GM18499 (cell line): ENCODE data around the gene ACOXL.

Source experiments
- ATAC-seq: cut with Tn5 transposase; IDR thresholded peaks from one replicate; pipeline ENCODE4 v1.9.1; 2021; ENCODE audit warnings: moderate number of reproducible peaks; ENCODE audit not compliant: insufficient read depth, unreplicated experiment

Gene ACOXL

DNA sequence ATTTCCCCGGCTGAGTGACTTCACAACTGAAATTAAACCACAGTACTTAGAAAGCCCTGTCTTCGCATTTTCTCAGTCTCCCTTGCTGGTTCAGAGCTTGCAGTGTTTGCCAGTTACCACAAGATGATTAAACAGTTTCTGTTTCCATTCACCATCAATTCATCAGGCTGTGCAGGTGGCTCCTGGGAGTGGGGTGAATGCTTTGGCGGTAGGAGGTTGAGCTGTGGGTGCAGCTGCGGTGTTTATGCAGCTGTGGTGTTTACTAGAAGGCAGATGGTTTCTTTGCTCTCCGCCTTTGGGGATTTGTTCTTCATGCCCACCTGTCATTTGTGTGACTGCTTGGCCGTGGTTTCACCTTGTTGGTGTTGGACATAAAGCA, 16.1 kb downstream of the ACOXL start:
- ATAC-seq, result peak; percentile 92

DNA sequence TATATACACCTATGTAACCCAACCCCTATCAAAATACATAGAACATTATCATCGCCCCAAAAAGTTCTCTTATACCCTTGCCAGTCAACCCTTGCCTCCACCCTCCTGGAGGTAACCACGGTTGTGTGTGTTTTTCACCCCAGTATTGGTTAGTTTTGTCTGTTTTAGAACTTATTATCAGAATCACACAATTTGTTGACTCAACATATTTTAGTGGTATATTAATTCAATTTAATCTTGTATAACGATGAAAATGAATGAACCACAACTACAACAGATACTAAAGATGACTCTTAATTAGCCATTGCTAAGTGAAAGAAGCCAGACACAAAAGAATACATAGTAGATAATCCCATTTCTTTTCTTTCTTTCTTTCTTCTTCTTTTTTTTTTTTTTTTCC, 19.3 kb downstream of the ACOXL start:
- no peak for ATAC-seq

DNA sequence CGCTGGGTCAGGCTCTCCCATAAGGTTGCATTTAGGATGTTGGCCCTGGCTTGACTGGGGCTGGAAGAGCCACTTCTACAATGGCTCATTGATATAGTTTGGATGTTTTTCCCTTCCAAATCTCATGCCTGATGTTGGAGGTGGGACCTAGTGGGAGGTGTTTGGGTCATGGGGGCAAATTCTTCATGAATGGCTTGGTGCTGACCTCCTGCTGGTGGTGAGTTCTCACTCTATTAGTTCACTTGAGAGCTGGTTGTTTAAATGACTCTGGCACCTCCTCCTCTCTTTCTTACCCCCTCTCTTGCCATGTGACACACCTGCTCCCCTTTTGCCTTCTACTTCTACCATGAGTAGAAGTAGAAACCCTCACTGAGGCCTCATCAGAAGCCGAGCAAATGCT, 20.5 kb downstream of the ACOXL start:
- no peak for ATAC-seq

DNA sequence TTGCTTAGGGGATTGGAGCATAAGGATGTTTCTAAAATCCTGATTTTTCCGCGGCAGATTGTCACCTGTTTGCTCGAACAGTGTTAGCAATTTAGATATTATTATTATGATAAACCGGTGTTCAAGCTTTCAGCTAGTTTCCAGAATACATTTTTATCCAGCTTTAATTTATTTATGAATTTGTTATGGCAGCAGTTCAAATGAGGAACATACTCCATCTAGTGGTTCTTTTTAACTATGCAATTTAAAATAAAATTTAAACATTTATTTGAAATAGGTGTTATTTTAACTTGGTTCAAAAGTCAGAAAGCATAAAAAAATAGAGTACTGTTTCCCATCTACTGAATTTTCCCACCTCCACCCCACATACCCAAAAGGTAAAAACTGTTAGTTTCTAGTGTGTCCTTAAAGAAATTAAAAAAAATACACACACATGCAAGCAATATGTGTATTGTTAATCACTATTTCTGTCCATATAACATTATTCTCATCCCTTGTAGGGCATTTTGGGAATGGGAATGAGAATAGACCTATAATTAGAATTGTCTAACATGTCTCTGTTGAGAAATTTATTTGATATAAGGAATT, 23.2 kb downstream of the ACOXL start:
- ATAC-seq, result no peak

DNA sequence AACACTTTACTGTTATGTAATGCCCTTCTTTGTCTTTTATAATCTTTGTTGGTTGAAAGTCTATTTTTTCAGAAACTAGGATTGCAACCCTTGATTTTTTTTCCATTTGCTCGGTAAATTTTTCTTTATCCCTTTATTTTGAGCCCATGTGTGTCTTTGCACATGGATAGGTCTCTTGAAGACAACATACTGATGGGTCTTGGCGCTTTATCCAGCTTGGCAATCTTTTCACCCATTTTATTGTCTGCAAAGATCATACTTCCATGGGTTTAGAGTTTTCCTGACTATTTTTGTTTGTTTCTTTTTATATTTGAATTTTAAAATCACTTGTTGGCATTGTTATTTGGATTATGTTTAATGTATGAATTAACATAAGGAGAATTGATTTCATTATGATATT, 27.0 kb downstream of the ACOXL start:
- no peak for ATAC-seq

DNA sequence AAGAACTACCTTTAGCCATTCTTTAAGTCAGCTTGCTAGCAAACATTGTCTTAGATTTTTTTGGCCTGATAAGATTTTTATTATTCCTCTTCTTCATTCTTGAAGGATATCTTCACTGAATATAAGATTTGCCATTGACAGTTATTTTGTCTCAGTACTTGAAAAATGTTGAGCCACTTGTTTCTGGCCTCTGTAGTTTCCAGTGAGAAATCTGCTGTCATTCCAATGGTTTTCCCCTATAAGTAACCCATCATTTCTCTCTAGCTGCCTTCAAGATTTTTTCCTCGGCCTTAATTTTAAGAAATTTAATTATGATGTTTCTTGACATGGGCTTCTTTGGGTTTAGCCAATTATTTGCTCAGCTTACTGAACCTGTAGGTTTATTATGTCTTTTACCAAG, 32.6 kb downstream of the ACOXL start:
- no peak for ATAC-seq

DNA sequence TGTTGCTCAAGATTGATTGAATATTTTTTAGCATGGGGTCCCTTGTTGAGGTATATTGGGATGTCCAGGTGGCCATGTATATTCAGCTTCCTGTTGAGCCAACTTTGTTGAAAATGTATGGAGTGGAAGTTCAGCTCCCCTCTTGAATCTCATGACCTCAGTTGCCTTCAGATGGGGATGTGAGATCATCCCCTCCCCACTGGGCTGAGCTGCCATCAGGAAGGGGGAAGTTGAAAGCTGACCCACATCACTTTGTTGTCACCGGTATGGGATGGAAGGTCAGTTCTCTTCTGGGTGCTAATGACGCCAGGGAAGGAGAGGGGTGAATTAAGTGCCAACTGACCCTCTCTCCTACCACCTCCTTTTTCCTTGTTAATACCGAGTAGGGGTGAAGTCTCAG, 33.9 kb downstream of the ACOXL start:
- no peak for ATAC-seq

DNA sequence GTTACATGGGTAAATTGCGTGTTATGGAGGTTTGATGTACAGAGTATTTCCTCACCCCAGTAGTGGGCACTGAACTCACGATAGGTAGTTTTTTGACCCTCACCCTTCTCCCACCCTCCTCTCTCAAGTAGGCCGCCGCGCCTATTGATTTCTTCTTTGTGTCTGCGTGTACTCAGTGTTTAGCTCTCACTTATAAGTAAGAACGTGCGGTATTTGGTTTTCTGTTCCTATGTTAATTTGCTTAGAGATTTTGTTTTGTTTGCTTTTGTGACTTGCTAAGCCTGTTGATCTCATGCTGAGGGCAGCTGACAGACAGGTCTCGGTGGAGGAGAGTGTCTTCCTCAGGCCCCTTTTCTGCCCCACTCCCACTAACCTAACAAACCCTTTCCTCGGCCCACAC, 36.2 kb downstream of the ACOXL start:
- ATAC-seq, result no peak

DNA sequence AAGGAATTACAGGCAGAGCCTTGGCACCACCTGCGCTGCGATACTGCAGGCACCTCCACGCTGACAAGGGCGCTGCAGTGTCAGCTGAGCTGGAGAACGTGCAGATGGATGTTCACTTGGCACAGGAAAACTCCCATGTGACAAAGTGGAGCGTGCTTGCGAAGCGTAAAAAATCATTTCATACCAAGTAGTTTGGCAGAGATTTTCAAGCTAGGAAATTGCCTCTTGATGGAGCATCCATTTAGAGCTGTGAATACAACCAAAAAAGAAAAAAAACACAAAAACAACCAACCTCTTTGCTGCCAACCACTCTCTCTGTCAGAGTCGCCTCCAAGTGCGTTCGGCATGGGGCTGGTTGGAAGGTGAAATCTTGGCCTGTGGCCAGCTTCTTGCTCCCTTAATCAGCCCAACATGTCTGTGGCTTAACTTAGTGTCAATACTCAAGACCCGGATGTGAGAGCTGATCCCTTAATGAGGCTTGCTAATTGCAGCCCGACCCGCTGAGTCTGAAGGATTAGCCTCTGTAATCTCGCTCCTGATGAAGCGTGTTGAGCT, 38.1 kb downstream of the ACOXL start:
- no peak for ATAC-seq

DNA sequence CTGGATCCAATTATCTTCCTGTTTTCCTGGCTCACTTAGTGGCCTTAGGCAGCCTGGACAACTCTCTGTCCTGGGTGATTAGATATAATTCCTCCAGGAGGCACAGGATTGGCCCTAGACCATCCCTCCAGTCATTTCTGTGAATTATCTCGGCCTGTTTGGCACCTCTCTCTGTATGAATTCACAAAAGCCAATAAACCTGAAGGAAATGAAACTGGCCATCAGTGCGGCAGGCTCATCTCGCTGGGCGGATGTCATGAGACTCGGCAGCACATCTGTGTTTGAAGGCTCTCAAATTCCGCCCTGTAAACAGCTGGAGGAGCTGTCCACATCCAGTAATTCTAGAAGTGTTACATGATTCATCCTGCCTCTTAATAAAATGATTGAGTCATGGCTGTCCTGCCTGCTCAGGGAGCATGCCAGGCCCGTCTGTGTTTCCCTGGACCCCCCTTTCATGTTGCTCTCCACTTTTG, 38.6 kb downstream of the ACOXL start:
- ATAC-seq, result no peak

DNA sequence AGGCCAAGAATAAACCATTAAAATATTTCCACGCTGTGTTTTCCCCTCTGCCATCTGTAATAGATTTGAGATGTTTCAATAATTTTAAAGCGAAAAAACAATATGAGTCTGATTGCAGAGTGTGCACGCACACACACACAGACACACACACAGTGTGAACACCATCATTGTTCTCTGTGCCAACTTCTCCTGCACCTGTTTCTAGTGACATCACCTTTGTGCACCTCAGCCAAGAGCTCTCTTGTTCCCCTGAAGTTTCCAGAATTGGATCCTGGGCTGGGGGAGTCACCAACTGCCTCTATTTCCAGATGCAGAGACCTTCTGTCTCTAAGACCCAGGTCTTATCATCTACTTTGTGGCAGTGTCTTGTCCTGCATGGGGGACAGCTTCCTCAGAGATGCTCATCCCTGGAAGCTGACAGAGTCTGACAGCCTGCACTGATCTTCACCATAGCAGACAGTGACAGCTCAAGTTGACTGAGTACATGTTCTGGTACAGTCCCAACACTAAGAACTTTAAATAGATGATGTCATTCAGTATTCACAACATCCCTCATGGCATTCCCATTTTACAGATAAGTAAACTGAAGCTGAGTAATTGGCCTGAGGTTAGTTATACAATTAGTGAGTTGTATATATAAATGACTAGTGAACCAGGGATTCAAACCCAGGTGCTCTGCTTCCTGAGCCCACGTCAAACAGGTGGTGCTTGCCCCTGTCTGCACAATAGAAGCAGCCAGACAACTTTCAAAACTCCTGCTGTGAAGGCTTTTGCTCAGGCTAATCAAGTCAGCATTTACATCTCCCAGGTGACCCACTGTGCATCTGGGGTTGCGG, 39.4 kb downstream of the ACOXL start:
- ATAC-seq, result no peak

DNA sequence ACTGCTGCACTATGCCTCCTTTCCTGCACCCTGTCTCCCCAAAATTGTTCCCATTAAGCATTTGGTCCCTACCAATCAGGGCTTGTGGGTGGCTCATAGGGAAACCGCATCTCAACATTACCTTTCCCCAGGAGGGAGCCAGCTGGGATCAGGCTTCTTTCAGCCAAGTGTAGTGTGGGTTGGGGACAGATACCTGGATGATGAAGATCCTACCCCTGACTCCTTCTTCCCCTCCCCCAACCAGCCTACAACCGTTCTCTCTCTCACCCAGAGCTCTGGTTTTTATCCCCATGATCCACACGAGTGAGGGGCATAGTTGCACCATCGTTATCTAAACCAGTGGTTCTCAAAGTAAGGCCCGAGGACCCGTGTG, 40.0 kb downstream of the ACOXL start:
- no peak for ATAC-seq

DNA sequence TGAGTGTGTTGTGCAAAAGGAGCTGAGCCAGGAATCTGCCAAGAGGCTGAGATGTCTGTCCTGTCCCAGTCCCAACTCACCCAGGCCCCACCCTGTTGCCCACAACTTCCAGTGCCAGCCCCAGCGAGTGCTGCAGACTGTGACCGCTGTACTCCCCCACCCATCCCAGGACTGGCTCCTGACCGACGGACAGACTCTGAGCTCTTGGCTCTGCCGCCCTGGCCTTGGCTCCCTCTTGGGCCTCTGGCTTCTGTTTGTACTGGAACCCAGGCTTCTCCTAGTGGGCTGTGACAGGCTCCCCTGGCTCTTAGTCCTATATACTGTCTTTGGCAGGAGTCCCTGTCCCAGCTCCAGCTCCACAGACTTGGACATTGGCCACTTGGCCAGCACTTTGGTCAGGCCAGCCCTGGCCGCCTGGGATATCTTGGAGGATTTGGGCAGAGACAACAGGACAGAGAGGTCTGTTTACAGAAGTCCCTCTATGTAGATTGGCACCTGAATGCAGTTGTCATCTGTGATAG, 41.1 kb downstream of the ACOXL start:
- ATAC-seq, result no peak

DNA sequence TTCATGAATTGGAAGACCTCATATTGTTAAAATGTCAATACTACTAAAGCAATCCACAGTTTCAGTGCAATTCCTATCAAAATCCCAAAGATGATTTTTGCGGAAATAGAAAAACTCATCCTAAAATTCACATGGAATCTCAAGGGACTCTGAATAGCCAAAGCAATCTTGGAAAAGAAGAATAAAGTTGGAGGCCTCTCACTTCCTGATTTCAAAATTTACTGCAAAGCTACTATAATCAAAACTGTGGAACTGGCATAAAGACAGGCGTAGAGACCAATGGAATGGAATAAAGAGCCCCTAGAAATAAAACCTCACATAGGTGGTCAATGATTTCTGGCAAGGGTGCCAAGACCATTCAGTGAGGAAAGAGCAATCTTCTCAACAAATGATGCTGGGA, 42.3 kb downstream of the ACOXL start:
- ATAC-seq, result no peak

DNA sequence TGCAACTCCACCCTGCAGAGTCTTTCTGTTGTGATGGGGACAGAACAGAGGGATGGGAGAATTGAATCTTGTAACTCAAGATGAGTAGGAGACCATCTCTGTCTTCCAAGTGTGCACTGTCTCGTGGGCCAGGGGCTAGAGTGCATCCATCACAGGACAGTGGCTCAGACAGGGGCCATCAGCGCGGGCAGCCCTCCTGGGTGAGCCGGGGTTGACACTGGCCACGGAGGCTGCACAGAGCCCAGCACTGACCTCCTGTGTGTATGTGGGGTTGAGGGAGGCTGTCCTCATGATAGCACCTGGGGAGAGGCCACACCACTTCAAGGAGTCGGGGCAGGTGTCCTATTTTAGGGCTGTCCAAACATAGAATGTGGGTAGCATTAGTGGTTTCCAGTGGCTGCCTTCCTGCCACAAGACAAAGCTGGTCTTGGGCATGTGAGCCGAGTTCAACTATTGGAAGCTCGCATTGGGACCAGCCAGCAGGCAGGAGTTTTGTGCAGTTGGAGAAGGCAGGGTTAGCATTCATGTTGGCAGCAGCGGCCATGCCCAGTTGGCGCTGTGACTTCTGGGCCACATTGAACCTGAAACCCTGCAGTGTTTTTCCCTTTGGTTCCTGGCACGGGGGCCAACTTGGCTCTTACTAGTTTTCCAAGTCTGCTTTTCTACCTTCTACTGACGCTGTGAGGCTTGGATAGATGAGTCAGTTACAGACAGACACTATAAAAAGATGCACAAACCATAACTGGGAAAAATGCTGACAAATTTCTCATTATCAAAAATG, 45.3 kb downstream of the ACOXL start:
- ATAC-seq, result no peak

DNA sequence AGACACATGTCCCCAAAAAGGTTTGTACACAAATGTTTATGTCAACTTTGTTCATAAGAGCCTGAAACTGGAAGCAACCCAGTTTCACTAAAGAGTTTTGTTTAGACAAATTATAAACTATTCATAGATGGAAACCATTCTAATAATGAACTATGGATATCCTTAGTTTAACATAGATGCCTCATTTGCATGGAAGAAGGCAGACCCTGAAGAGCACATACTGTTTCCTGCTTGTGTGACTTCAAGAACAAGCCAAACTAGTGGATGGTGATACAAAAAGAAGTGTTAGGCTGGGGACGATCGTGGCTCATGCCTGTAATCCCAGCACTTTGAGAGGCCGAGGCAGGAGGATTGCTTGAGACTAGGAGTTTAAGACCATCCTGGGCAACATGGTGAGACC, 48.1 kb downstream of the ACOXL start:
- no peak for ATAC-seq

DNA sequence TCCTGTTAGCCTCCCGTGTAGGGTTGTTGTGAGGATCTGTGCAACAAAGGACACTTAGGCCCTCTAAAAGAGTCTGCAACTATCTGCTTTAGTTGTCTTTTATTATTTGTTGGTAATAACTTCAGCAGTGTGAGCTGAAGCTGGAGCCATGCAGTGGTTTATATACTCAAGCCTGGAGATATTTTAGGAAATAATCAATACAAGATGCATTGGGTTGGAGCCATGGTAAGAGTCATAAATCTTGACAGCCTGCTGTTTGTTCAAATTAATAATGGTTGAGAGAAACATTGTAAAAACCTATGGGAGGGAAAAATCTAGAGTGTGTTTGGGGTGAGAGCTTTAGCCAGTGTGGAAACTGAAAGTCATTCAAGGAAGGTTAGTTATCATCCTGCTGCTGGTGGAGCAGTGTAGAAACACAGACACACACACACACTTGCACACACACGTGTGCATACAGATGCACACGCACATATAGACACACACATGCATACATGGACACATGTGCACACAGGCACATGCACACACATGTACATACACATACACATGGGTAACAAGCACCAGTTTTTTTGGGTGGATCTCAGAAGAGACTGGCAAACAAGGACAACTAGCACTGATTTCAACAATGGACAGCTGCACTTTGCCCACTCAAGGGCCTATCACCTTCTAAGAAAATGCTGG, 51.0 kb downstream of the ACOXL start:
- ATAC-seq, result no peak

DNA sequence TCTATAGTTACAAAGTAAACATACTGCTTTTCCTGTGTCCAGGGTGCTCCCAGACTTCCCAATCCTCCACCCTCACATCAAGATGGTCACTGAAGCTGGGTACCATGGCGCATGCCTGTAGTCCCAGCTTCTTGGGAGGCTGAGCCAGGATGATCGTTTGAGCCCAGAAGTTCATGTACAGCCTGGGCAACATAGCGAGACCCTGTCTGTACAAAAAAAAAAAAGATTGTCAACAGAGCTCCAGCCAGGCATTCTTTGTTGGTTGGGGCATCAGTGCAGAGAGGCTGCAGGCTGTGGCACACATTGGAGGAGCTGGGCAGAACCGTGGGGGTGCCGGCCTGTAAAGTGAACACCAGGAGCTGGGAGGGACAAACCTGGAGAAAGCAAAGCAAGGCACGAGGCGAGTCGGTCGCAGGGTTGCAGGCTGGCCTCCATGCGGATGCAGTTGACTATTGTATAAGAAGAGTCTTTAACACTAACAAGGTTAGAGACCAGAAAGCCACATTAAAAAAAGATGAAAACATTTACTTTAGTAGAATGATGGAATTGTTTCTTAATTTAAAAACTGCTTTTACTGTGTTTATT, 51.8 kb downstream of the ACOXL start:
- no peak for ATAC-seq

DNA sequence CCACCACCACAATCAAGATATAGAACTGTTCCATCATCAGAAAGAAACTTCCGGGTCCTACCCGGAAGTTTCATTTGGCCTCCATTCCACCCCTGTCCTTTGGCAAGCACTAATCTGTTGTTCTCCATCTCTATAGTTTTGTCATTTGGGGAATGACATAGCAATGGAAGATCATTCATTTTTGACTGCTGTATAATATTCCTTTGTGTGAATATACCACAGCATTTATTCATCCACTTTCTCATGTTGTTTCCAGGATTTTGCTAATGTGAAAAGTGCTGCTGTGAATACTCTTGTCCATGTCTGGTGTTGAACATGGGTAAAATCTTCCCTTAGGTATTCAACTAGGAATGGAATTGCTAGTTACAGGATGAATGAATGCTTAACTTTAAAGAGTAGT, 53.1 kb downstream of the ACOXL start:
- no peak for ATAC-seq

DNA sequence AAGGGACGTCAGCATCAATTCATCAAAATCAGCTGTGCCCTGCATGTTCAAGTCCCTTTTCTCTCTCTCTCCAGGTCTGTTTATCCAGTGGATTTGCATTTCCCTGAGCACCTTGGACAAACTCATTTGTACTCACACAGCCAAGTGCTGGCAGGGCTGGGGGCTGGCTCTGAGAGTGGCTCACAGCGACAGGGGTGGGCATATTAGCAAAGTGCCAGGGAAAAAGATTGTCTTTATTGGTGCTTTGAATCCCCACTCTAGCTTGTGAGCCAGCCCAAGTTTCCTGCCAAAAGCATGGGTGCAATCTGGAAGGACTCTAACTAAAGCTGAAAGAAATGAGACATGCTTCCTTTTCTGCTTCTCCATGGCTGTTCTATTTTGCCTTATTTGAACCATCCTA, 56.6 kb downstream of the ACOXL start:
- no peak for ATAC-seq
